Cortex of kidney (tissue), 1 donor: ENCODE measurements around the gene CLEC4E.
"Not testable (repeated sequence)": the region's sequence is repeated elsewhere in the genome, so short reads cannot be mapped to it uniquely, and the experiment has no call there.

Source experiments
- DNase-seq: peaks from one replicate; lab custom pipeline; 2025; lab: John Stamatoyannopoulos, UW

The CLEC4E gene

DNA sequence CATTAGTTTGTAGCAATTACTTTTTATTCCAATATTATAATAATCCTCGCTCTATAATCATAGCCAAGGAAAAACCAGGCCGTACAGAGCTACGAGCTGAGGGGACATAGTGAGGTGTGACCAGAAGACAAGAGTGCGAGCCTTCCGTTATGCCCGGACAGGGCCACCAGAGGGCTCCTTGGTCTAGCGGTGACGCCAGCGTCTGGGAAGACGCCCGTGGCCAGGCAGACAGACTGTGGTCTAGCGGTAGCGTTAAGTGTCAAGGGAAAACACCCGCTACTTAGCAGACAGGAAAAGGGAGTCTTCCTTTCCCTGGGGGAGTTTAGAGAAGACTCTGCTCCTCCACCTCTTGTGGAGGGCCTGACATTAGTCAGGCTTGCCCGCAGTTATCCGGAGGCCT lies 2.9 kb downstream of the CLEC4E start:
- DNase-seq, result not testable (repeated sequence)

DNA sequence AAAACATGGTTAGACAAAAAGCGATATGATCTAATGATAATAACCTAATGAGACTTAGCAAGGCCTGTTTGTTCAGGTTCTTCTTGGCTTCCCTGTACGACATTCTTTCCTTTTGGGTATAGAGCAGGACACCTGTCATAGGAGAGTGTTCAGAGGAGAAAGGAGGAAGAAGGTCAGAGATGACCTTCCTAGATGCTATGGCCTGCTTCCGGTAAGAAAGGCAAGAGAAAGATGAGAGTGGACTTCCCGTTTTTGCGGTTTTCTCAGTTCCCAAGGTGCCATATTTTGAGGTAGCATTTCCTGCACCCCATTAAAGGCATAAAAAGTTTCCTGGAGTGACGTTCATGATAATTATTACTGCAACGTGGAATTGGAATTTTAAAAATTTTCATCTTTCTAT lies 8.7 kb downstream of the CLEC4E start:
- DNase-seq, result no peak

DNA sequence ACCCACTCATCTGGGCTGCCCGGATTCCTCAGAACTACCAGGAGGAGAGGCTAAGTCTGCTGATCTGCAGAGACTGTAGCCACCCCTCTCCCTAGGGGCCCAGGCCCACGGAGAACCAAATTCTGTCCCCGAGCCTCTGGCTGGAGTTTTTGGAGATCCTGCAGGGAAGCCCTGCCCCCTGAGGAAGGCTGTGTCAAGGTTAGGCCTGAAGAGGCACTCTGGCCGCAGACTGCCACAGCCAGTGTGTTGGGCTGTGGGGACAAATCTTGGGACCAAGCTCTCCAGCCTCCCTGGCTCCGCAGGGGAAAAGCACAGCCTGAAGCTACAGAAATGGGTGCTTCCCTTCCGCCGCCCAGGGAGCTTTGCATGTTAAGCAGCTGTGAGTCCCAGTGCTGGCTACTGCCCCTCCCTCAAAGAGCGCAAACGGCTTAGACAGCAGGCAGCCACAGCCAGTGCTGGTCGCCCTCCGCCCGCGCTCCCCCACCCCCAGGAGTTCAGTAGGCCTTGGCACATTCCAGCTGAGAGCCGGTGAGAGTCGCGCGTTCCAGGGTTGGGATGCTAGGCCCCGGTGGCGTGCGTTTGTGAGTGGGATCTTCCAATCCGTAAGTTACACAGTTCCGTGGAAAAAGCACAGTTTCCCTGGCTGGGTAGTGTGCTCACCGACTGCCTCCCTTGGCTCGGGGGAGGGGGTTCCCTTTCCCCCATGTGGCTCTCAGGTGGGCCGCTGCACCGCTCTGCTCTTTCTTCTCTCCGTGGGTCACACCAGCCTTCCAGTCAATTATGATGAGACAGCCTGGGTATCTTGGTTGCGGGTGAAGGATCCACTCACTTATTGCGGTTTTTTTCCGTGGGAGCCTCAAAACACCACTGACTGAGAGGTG lies 13.2 kb downstream of the CLEC4E start:
- no peak for DNase-seq

DNA sequence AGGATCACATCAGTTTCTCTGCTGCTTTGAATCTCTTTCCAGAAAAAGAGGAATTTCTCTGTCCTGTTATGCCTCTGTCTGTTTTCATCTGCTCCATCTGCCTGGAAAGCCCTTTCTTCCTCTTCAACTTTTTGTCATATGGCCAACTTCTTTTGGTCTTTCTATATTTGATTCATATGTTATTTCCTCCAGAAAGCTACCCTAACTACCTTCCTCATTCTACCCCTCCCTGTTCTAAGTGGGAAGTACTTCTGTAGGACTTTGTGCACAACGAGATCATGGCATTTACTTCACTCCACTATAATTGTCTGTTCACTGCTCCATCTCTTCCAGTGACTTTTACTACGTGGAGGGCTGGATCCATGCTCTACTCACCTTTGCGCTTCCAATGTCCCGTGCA lies 21.5 kb downstream of the CLEC4E start:
- no peak for DNase-seq

DNA sequence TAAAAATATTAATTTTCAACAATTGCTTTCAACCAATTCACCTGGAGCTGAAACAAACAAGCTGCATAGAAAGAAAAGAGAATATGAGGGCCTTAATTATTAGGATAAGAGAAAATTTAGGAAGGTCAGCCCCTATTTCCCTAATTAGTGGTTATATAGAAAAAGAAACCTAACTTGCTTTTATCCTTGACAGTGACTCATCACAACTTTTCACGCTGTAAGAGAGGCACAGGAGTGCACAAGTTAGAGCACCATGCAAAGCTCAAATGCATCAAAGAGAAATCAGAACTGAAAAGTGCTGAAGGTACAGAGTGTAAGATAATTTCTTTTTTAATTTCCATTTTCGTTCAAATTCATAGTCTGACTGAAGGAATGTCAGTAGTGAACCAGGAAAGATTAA lies 22.7 kb downstream of the CLEC4E start:
- DNase-seq, result no peak

DNA sequence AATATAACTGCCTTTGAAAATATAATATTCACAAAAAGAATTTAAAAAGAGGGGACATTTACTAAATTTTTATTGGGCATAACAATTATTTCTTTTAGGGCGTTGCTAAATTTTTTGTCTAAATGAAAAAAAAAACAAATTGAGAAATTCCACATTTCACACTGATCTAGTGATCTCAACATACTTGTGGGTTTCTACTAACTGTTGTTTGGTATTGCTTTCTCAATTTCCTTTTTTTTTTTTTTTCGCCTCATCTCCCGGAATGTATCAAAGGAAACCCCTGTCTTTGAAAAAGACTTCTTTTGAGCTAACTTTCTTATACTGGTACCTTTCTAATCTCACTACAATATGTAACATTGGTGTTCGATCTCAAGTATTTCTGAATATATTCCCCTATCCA lies 27.4 kb downstream of the CLEC4E start, which contains the start of gene CLEC4D:
TSS of gene CLEC4D (plus strand) at position 248 of the 400 bp plus-strand sequence. CDS start 230 bp downstream, outside the sequence.
- no peak for DNase-seq

DNA sequence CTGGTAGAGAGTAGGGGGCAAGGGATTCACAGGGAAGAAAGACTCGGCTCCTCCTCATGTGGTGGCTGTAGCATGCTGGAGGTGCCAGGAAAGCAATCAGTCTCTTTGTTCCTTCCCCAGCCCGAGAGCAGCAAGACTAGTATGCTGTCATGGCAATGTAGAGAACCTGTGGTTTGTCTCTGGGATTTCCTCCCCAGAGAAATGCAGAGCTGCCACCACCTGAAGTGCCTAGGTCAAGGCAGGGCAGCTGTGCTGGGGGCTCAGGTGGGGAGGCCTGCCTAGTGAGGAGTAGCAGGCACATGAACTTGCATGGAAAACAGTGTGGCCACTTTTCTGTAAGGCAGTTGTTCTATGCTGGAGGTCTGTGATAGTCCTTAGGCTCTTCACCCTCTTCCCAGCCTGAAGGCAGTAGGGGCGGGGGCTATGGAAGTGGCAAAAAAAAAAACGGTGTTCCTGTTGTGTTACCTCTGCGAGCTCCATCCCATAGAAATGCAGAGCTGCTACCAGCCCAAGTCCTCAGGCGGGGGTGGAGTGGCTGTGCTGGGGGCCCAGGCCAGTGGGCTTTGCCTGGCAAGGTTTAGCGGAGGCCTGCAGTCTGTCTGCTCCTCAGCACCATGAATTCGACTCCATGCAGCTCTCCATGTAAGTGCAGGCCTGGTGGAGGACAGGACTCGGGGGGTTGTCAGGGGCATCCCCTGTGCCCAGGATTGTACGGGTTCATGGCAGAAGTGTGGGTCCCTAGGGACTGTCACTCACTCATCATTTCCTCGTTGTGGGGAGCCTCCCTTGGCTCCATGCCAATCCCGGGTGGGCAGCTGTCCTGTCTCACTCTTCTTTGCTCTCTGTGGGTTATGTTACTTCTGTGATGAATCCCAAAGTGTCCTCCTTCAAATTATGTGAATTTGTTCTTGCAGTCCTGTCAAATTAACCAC lies 31.5 kb downstream of the CLEC4E start:
- no peak for DNase-seq

DNA sequence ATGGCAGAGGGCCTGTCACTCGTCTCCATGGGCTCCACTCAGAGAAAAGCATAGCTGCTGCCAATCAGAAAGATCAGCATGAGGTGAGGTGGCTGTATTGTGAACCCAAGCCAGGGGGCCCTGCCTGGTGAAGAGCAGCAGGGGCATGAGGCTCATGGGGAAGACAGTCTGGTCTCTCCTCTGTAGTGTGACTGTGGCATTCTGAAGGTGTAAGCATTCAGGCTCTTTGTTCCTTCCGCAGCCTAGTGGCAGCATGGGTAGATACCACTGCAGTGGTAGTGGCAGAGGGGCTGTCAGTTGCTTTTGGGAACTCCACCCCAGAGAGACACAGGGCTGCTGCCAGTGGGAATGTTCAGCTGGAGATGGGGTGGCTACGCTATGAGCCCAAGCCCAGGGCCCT lies 32.5 kb downstream of the CLEC4E start:
- no peak for DNase-seq

DNA sequence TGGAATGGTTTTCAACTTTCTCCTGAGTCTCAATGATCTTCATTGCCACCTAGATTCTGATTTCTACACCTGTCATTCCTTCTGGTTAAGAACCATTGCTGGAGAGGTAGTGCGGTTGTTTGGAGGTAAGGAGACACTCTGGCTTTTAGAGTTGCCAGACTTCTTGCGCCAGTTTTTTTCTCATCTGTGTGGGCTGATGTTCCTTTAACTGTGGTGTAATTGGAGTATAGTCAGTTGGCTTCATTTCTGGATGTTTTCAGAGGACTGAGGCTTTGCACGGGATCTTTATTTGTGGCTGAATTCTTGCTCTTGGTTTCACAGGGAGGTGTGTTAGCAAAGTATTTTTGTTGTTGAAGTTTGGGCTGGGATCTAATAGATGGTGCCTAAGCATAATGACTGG lies 33.1 kb downstream of the CLEC4E start:
- no peak for DNase-seq

DNA sequence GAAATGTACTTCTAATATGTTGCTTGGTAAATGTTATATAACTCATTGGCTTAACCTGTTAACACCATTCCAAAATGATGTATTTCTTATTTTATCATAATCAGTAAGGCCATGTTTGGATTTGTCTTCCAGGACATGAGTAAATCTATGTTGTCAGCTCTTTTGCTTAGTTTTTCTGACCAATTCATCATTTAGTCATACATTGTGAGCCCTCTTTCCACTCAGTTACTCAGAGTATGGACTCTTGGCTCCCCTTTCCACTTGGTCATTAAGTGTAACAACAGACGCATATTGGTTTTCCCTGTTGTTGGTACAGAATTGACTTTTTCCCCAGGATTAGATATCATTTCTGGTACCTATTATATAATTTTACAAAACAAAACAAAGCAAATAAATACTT lies 36.4 kb downstream of the CLEC4E start:
- no peak for DNase-seq

DNA sequence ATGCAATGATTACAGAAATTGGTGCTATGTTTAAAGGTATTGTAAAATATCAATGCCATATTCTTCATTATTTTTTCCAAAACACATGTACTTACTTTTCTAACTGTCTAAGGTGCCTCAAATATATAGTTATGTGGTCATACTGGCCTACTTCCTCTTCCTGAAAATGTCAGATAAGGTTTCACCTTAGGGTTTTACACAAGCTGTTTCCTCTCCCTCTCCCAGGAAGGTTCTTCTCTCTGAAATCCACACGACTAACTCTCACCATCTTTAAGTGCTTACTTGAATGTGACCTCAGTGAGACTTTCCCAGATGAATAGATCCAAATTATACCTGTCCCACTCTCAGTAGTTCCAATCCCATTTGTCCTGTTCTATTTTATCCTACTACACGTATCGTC lies 39.0 kb downstream of the CLEC4E start:
- no peak for DNase-seq

DNA sequence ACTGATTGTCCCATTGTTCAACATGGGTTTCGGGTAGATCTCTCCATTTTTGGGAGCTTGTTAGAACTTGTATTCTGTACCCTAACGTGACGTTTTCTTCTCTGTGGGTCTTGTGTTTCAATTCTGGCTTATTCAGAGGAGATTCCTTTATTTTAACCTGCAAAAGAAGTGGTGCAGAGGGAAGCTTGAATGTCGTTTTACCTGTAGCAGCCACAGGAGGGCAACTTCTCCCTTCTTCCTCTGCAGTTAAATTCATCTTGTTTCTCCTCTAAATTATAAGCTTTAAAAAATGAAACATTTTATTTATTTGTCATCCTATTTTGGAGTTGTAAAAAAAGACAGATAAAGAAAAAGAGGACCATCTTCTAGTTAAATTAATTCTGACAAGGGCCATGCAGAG lies 41.1 kb downstream of the CLEC4E start:
- DNase-seq, result no peak

DNA sequence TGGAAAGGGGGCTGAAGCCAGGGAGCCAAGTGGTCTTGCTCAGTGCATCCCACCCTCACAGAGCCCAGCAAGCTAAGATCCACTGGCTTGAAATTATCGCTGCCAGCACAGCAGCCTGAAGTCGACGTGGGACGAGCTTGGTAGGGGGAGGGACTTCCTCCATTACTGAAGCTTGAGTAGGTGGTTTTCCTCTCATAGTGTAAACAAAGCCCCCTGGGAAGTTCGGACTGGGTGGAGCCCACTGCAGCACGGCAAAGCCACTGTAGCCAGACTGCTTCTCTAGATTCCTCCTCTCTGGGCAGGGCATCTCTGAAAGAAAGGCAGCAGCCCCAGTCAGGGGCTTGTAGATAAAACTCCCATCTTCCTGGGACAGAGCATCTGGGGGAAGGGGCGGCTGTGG lies 44.6 kb downstream of the CLEC4E start:
- DNase-seq, result not testable (repeated sequence)

DNA sequence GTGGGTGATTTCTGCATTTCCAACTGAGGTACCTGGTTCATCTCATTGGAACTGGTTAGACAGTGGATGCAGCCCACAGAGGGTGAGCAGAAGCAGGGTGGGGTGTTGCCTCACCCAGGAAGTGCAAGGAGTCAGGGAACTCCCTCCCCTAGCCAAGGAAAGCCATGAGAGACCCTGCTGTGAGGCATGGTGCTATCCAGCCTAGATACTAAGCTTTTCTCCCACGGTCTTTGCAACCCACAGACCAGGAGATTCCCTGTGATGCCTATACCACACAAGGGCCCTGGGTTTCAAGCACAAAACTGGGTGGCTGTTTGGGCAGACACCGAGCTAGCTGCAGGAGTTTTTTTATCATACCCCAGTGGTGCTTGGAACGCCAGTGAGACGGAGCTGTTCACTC lies 45.0 kb downstream of the CLEC4E start:
- DNase-seq, result not testable (repeated sequence)

DNA sequence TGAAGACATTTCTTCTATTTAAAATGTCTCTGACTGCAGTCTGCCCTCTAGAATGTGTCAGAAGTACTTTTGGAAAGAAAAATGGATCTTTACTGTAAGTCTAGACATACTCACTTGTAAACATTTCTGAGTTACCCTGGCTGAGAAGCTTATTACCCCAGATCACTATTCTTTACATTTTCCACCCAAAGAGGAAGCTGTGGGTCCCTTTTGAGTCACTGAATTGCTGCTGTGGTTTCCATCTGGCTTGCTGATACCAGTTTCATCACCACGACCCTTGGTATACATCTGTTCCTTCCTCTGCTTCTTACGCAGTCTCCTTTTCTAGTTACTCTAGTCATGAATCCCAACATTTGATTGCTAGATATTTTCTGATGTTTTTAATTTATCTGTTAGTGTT lies 47.6 kb downstream of the CLEC4E start:
- no peak for DNase-seq

DNA sequence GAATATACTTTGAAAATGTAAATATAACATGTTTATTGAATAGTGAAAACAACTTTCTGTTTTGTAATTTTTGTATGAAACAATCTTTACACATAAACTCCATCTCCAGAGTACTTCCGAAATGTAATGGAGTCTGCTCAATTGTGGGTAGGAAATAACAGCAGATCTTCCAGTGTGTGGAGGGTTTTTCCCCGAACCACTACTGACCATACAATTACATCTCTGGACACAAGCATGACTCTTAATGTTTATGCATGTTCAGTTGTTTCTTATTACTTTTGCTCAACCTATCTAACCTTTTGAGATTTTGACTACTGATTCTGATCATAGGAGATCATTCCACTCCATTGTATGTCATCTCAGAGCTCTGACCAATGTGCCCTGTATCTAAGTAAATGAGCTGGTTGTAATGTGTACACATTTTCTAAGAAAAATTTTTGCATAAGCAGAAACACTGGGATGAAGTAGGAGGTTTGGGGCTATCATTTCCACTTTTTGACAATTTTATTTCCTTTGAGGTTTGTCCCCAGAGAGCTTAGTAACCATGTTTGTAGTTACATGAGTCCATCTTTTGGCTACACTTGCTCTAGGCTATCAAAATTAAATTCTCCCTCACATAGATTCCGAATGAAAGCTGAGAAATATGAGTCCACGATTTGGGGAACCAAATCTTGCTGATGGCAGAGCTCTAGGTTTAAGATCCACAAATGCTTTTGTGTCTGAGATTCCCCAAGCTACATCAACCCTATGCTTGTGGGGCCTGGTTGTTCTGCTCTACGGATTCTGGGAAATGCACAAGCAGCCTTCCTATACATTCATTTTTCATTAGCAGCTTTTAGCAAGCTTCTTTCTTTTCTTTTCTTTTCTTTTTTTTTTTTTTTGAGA lies 48.8 kb downstream of the CLEC4E start:
- DNase-seq, result no peak
